ENCODE data around the gene DIDO1. TPM values are rescaled to one million over a fixed set of nuclear protein-coding genes. Genes with fewer than 3 reads are reported as not detected.
A peak's percentile ranks its signal among the peaks of the same experiment; 100 is the strongest.

Gene DIDO1
- polyA plus RNA-seq, 1 of the 3 experiments (the other 2 are of a cell fraction), result 14.7 TPM

DNA sequence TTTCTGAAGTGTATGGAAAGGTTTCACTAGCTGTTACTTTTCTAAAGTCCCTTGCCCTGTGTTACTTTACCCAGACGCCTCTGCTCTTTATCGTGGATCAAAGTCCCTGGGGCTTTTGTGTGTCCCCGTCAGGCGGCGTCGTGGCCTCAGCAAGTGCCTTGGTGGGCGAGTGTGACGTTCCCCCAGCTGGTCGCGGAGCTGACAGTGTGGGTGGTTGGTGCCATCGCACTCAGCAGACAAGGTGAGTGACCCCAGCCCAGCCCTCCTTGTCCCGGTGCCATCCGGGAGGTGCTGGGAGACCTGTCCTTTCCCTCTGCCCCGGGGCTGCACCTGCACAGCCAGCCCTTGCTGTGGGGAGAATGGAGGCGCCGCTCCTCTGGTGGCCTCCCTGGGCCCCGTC lies 37.4 kb downstream of the DIDO1 start:
- H3K9ac ChIP-seq, result no peak overlapping the region
- H3K36me3 ChIP-seq (replicated peaks in 1 of 2; ENCODE audit: control insufficient read depth in 1 of 2, insufficient read depth in 2 of 2, low read length in 1 of 2), result peaks cover 60 to 83% of the 10 kb centered on the region in 2 experiments
- H2AFZ ChIP-seq (ENCODE audit: low read depth), result no peak overlapping the region
- ChIA-PET POLR2A (no interaction called here), CTCF (interaction anchor here (1.1 to 7.2 kb wide), 7 partner anchors 11 to 120 kb away, joined by 3 to 77 read pairs (median 8); no protein-coding TSS in a partner anchor)
- H3F3A ChIP-seq (replicated peaks; ENCODE audit: insufficient read depth), result peaks cover 27% of the 10 kb centered on the region
- DNase-seq, result no peak
- no peaks in the 10 kb centered on the region for H3K9me3 ChIP-seq
- peaks cover 4% of the 10 kb centered on the region; the same call in 1 of the 2 replicates for H4K20me1 ChIP-seq (ENCODE audit: insufficient read depth)
- H3K4me2 ChIP-seq, result no peak overlapping the region
- H3K4me1 ChIP-seq (ENCODE audit: control insufficient read depth in 1 of 2, insufficient read depth in 2 of 2, low read depth in 1 of 2, low read length in 1 of 2), result peaks cover 17 to 19% of the 10 kb centered on the region in 2 experiments
- TF ChIP-seq FOXM1 (IDR thresholded peaks at IDR 0.05; ENCODE audit: low read depth), result no peak
- H3K79me2 ChIP-seq (ENCODE audit: insufficient read depth), result no peaks in the 10 kb centered on the region
- H3K27me3 ChIP-seq (ENCODE audit: insufficient read depth), result no peaks in the 10 kb centered on the region
- no peak overlapping the region for H3K27ac ChIP-seq (ENCODE audit: low read depth in 2 of 2, low read length in 1 of 2)
- H3K9me2 ChIP-seq, result no peaks in the 10 kb centered on the region
- WGBS (ENCODE audit: low lambda C conversion rate), result 96% methylated on average over 10 of the region's 17 CpGs
- H3K4me3 ChIP-seq (ENCODE audit: low read depth in 2 of 2, low read length in 1 of 2), result no peak overlapping the region

DNA sequence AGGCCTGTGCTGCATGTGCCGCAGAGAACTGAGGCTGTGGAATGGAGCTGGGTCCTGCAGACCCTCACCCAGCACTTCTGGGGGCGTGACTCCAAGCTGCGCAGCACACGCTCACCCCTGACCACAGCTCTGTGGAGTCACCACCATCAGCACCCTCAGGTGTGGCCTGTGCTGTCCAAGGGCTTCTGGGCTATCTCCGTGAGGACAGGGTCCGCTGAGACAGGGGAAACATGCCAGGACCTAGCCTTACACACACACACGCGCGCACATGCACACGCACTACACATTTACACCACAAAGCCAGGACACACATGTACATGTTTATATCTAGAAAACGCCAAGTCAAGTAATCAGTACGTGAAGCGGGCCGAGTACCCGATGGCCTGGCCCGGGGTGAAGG lies 37.9 kb downstream of the DIDO1 start:
- POLR2A ChIA-PET, result interaction anchor here (2.2 kb wide), 1 partner anchor 13 kb away, joined by 14 read pairs; no protein-coding TSS in a partner anchor
- H3K9ac ChIP-seq, result no peak overlapping the region
- peak overlapping the region in 1 of 2 experiments; percentile 79; a peak in 2 of 4 replicates for H3K27ac ChIP-seq (ENCODE audit: low read depth in 2 of 2, low read length in 1 of 2)
- no peaks in the 10 kb centered on the region for H3K9me3 ChIP-seq
- WGBS (ENCODE audit: low lambda C conversion rate), result 98% methylated on average over 15 of the region's 16 CpGs
- H3K79me2 ChIP-seq (ENCODE audit: insufficient read depth), result no peaks in the 10 kb centered on the region
- no peak overlapping the region for H3K4me2 ChIP-seq
- no peak for DNase-seq
- no peaks in the 10 kb centered on the region for H3K27me3 ChIP-seq (ENCODE audit: insufficient read depth)
- no peak overlapping the region for H3K4me3 ChIP-seq (ENCODE audit: low read depth in 2 of 2, low read length in 1 of 2)
- TF ChIP-seq NFIC (IDR thresholded peaks at IDR 0.05; ENCODE audit: borderline replicate concordance) (no peak), TCF12 (IDR thresholded peaks at IDR 0.05) (no peak), YY1 (IDR thresholded peaks at IDR 0.05; ENCODE audit: low read depth) (no peak), GABPA (IDR thresholded peaks at IDR 0.05; ENCODE audit: low read depth) (no peak), ELF1 (IDR thresholded peaks at IDR 0.05) (no peak), FOSL2 (IDR thresholded peaks at IDR 0.05; ENCODE audit: borderline replicate concordance, low read depth) (no peak), TAF1 (IDR thresholded peaks at IDR 0.05; ENCODE audit: borderline replicate concordance, low read depth, low read length) (no peak), NRF1 (IDR thresholded peaks at IDR 0.05; ENCODE audit: low read depth, low read length) (no peak), FOXM1 (IDR thresholded peaks at IDR 0.05; ENCODE audit: low read depth) (no peak), GATA2 (CRISPR knock-in tag; IDR thresholded peaks at IDR 0.05) (no peak), CHD2 (IDR thresholded peaks at IDR 0.05; ENCODE audit: low read length, partially characterized antibody) (no peak), EZH2phosphoT487 (IDR thresholded peaks at IDR 0.05; ENCODE audit: borderline replicate concordance, low read depth) (no peak), JUND (IDR thresholded peaks at IDR 0.05) (no peak), SIN3A (IDR thresholded peaks at IDR 0.05; ENCODE audit: borderline replicate concordance, low read depth, low read length) (no peak)
- TF ChIP-seq, protein P1, sequence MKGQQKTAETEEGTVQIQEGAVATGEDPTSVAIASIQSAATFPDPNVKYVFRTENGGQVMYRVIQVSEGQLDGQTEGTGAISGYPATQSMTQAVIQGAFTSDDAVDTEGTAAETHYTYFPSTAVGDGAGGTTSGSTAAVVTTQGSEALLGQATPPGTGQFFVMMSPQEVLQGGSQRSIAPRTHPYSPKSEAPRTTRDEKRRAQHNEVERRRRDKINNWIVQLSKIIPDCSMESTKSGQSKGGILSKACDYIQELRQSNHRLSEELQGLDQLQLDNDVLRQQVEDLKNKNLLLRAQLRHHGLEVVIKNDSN (IDR thresholded peaks at IDR 0.05; ENCODE audit: borderline replicate concordance, low read depth), result no peak
- TF ChIP-seq, protein P2, sequence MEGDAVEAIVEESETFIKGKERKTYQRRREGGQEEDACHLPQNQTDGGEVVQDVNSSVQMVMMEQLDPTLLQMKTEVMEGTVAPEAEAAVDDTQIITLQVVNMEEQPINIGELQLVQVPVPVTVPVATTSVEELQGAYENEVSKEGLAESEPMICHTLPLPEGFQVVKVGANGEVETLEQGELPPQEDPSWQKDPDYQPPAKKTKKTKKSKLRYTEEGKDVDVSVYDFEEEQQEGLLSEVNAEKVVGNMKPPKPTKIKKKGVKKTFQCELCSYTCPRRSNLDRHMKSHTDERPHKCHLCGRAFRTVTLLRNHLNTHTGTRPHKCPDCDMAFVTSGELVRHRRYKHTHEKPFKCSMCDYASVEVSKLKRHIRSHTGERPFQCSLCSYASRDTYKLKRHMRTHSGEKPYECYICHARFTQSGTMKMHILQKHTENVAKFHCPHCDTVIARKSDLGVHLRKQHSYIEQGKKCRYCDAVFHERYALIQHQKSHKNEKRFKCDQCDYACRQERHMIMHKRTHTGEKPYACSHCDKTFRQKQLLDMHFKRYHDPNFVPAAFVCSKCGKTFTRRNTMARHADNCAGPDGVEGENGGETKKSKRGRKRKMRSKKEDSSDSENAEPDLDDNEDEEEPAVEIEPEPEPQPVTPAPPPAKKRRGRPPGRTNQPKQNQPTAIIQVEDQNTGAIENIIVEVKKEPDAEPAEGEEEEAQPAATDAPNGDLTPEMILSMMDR (IDR thresholded peaks at IDR 0.05), result no peak
- TF ChIP-seq, protein P3, sequence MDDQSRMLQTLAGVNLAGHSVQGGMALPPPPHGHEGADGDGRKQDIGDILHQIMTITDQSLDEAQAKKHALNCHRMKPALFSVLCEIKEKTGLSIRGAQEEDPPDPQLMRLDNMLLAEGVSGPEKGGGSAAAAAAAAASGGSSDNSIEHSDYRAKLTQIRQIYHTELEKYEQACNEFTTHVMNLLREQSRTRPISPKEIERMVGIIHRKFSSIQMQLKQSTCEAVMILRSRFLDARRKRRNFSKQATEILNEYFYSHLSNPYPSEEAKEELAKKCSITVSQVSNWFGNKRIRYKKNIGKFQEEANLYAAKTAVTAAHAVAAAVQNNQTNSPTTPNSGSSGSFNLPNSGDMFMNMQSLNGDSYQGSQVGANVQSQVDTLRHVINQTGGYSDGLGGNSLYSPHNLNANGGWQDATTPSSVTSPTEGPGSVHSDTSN (IDR thresholded peaks at IDR 0.05), result no peak
- TF ChIP-seq, protein P4, sequence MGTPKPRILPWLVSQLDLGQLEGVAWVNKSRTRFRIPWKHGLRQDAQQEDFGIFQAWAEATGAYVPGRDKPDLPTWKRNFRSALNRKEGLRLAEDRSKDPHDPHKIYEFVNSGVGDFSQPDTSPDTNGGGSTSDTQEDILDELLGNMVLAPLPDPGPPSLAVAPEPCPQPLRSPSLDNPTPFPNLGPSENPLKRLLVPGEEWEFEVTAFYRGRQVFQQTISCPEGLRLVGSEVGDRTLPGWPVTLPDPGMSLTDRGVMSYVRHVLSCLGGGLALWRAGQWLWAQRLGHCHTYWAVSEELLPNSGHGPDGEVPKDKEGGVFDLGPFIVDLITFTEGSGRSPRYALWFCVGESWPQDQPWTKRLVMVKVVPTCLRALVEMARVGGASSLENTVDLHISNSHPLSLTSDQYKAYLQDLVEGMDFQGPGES (IDR thresholded peaks at IDR 0.05; ENCODE audit: low read depth, low read length), result no peak
- TF ChIP-seq, protein P5, sequence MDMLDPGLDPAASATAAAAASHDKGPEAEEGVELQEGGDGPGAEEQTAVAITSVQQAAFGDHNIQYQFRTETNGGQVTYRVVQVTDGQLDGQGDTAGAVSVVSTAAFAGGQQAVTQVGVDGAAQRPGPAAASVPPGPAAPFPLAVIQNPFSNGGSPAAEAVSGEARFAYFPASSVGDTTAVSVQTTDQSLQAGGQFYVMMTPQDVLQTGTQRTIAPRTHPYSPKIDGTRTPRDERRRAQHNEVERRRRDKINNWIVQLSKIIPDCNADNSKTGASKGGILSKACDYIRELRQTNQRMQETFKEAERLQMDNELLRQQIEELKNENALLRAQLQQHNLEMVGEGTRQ (IDR thresholded peaks at IDR 0.05; ENCODE audit: borderline replicate concordance, low read depth, low read length), result no peak
- CTCF ChIA-PET, result interaction anchor here (1.1 to 7.2 kb wide), 6 partner anchors 12 to 121 kb away, joined by 3 to 77 read pairs (median 8); no protein-coding TSS in a partner anchor
- peaks cover 55 to 78% of the 10 kb centered on the region in 2 experiments for H3K36me3 ChIP-seq (replicated peaks in 1 of 2; ENCODE audit: control insufficient read depth in 1 of 2, insufficient read depth in 2 of 2, low read length in 1 of 2)
- H4K20me1 ChIP-seq (ENCODE audit: insufficient read depth), result peaks cover 4% of the 10 kb centered on the region; the same call in 1 of the 2 replicates
- H3K9me2 ChIP-seq, result no peaks in the 10 kb centered on the region
- no peak overlapping the region for H2AFZ ChIP-seq (ENCODE audit: low read depth)
- H3K4me1 ChIP-seq (ENCODE audit: control insufficient read depth in 1 of 2, insufficient read depth in 2 of 2, low read depth in 1 of 2, low read length in 1 of 2), result peaks cover 17 to 19% of the 10 kb centered on the region in 2 experiments
- H3F3A ChIP-seq (replicated peaks; ENCODE audit: insufficient read depth), result peaks cover 27% of the 10 kb centered on the region
